ENCODE results near the gene IKZF3.

Gene IKZF3

GRCh38 chr17:39809221-39809620, 54.9 kb downstream of the IKZF3 start:
- H3K27me3 ChIP-seq (replicated peaks; ENCODE audit: insufficient read depth, low read length): no peaks in the 10 kb centered on the region
- no peaks in the 10 kb centered on the region for H4K20me1 ChIP-seq (ENCODE audit: insufficient read depth, low read length)
- H3K9me3 ChIP-seq (replicated peaks; ENCODE audit: insufficient read depth, low read length): no peaks in the 10 kb centered on the region
- H2AFZ ChIP-seq (ENCODE audit: low read length): no peak overlapping the region
- TF ChIP-seq CTCF (IDR thresholded peaks at IDR 0.05; ENCODE audit: low read length): no peak
- no peak for TF ChIP-seq EZH2phosphoT487 (IDR thresholded peaks at IDR 0.05; ENCODE audit: low read length)
- TF ChIP-seq EZH2 (optimal IDR thresholded peaks at IDR 0.05; ENCODE audit: low read depth, low read length): no peak
- no peak overlapping the region for H3K4me2 ChIP-seq (ENCODE audit: low read depth, low read length)
- no peaks in the 10 kb centered on the region; the same call in 1 of the 2 replicates for H3K36me3 ChIP-seq (replicated peaks; ENCODE audit: insufficient read depth, low read length)
- peaks cover 95% of the 10 kb centered on the region for H3K79me2 ChIP-seq (ENCODE audit: low read length)
- no peak overlapping the region for H3K27ac ChIP-seq (ENCODE audit: low read length)
- no peaks in the 10 kb centered on the region for H3K9me2 ChIP-seq (replicated peaks; ENCODE audit: insufficient read depth, low read length)
- H3F3A ChIP-seq (ENCODE audit: insufficient read depth, low read length): peaks cover 4% of the 10 kb centered on the region; the same call in 1 of the 2 replicates
- H3K4me3 ChIP-seq (ENCODE audit: low read length): no peak overlapping the region
- H3K4me1 ChIP-seq (ENCODE audit: low read length): peaks cover 8% of the 10 kb centered on the region; the same call in 1 of the 2 replicates
- DNase-seq: no peak
- H3K9ac ChIP-seq (ENCODE audit: low read length): no peak overlapping the region

- H3F3A ChIP-seq (ENCODE audit: insufficient read depth, low read length): peaks cover 4% of the 10 kb centered on the region; the same call in 1 of the 2 replicates
- H3K9ac ChIP-seq (ENCODE audit: low read length): no peak overlapping the region
- H3K4me2 ChIP-seq (ENCODE audit: low read depth, low read length): no peak overlapping the region
- DNase-seq: no peak
- H3K27me3 ChIP-seq (replicated peaks; ENCODE audit: insufficient read depth, low read length): no peaks in the 10 kb centered on the region
- H3K27ac ChIP-seq (ENCODE audit: low read length): no peak overlapping the region
- H3K4me3 ChIP-seq (ENCODE audit: low read length): no peak overlapping the region
- H3K9me3 ChIP-seq (replicated peaks; ENCODE audit: insufficient read depth, low read length): no peaks in the 10 kb centered on the region
- H4K20me1 ChIP-seq (ENCODE audit: insufficient read depth, low read length): no peaks in the 10 kb centered on the region
- H2AFZ ChIP-seq (ENCODE audit: low read length): no peak overlapping the region
- peaks cover 8% of the 10 kb centered on the region; the same call in 1 of the 2 replicates for H3K4me1 ChIP-seq (ENCODE audit: low read length)
- TF ChIP-seq CTCF (IDR thresholded peaks at IDR 0.05; ENCODE audit: low read length): no peak
- TF ChIP-seq EZH2 (optimal IDR thresholded peaks at IDR 0.05; ENCODE audit: low read depth, low read length): no peak
- no peak for TF ChIP-seq EZH2phosphoT487 (IDR thresholded peaks at IDR 0.05; ENCODE audit: low read length)
- peaks cover 92% of the 10 kb centered on the region for H3K79me2 ChIP-seq (ENCODE audit: low read length)
- H3K36me3 ChIP-seq (replicated peaks; ENCODE audit: insufficient read depth, low read length): no peaks in the 10 kb centered on the region; the same call in 1 of the 2 replicates
- no peaks in the 10 kb centered on the region for H3K9me2 ChIP-seq (replicated peaks; ENCODE audit: insufficient read depth, low read length)
Measured at GRCh38 chr17:39808409-39808997, 55.6 kb downstream of the IKZF3 start.

- Histone ChIP-seq H3K36me3 (replicated peaks; ENCODE audit: insufficient read depth, low read length) (no peaks in the 10 kb centered on the region), H3K4me3 (ENCODE audit: low read length) (no peak overlapping the region), H2AFZ (ENCODE audit: low read length) (no peak overlapping the region), H3K27me3 (replicated peaks; ENCODE audit: insufficient read depth, low read length) (no peaks in the 10 kb centered on the region), H3K27ac (ENCODE audit: low read length) (no peak overlapping the region), H3K4me2 (ENCODE audit: low read depth, low read length) (no peak overlapping the region), H3K9me2 (replicated peaks; ENCODE audit: insufficient read depth, low read length) (no peaks in the 10 kb centered on the region), H3F3A (ENCODE audit: insufficient read depth, low read length) (peaks cover 24% of the 10 kb centered on the region), H3K4me1 (ENCODE audit: low read length) (peaks cover 22% of the 10 kb centered on the region), H3K79me2 (ENCODE audit: low read length) (peaks cover 88% of the 10 kb centered on the region), H3K9me3 (replicated peaks; ENCODE audit: insufficient read depth, low read length) (no peaks in the 10 kb centered on the region), H4K20me1 (ENCODE audit: insufficient read depth, low read length) (no peaks in the 10 kb centered on the region), H3K9ac (ENCODE audit: low read length) (no peak overlapping the region)
- TF ChIP-seq CTCF (IDR thresholded peaks at IDR 0.05; ENCODE audit: low read length): no peak
- no peak for TF ChIP-seq EZH2 (optimal IDR thresholded peaks at IDR 0.05; ENCODE audit: low read depth, low read length)
- no peak for TF ChIP-seq EZH2phosphoT487 (IDR thresholded peaks at IDR 0.05; ENCODE audit: low read length)
- DNase-seq: no peak
Measured at GRCh38 chr17:39804839-39805238, 59.3 kb downstream of the IKZF3 start.

All from MM.1S (cell line).